K562 (cell line): ENCODE measurements around the gene TPCN1. TPM values are rescaled to one million over a fixed set of nuclear protein-coding genes. Genes with fewer than 3 reads are reported as not detected.

ENCODE experiments used
- E2F8 ChIP-seq: fragments of 450-650 bp; IDR thresholded peaks from 2 replicates; pipeline ENCODE4 v1.7.1; 2018; ENCODE audit warnings: mild to moderate bottlenecking, low read depth; ENCODE audit not compliant: partially characterized antibody
- MLLT1 ChIP-seq, 2 experiments: fragments of 450-650 bp; IDR thresholded peaks; 2 replicates each; pipeline ENCODE4 v1.6.1; 2016
- RAD21 ChIP-seq, 2 experiments: fragments of 250-450 bp in 1 of 2; fragments of 450-650 bp in 1 of 2; sonication (Bioruptor Pico) in 1 of 2; formaldehyde crosslinking in 1 of 2; IDR thresholded peaks in 1 of 2; conservative IDR thresholded peaks in 1 of 2; 2 replicates each; pipeline versions ENCODE4 v1.4.0 to v1.8.0; 2020 to 2022; ENCODE audit warnings: mild to moderate bottlenecking in 2 of 2, moderate library complexity in 1 of 2
- REST ChIP-seq, 2 experiments: fragments of 450-650 bp; formaldehyde crosslinking in 1 of 2; IDR thresholded peaks; 2 replicates each; pipeline versions ENCODE4 v1.4.0 to v1.6.1; 2014 to 2020; ENCODE audit warnings: mild to moderate bottlenecking in 2 of 2, borderline replicate concordance in 1 of 2, low read depth in 1 of 2
- polyA plus RNA-seq, 8 experiments: library from polyadenylated mRNA; depleted of rRNA in 4 of 8; stranded (reverse) in 5 of 8; unstranded in 3 of 8; fragments of >200 nt; fragmentation: Nextera tagmentation in 2 of 8; fragmentation: Illumina TruSeq in 1 of 8; extraction: Ambion mirVana in 2 of 8; extraction: Trizol in 1 of 8; gene quantifications; 2 replicates each; pipeline versions ENCODE4 v1.2.1 to v1.2.3, GENCODE V29; 2011 to 2014; ENCODE audit warnings: inconsistent platforms in 1 of 8, missing spikeins in 1 of 8
- total RNA-seq, 7 experiments: library from RNA; depleted of rRNA in 6 of 7; stranded (reverse); fragments of >200 nt in 6 of 7; fragmentation: Illumina TruSeq in 2 of 7; extraction: Trizol in 2 of 7; gene quantifications; 2 replicates each; pipeline versions ENCODE4 v1.2.1 to v1.2.3, GENCODE V29; 2011 to 2021; ENCODE audit warnings: low replicate concordance in 1 of 7

Gene TPCN1
- total and polyA plus RNA-seq, 9 of the 15 experiments (the other 6 are each of a cell fraction or from before 2014, with no cell fraction given): 0.80 to 23.8 (median 7.4) TPM

- TF ChIP-seq REST (IDR thresholded peaks at IDR 0.05; ENCODE audit: borderline replicate concordance): peak; percentile 64
- no peak for TF ChIP-seq REST (CRISPR knock-in tag; IDR thresholded peaks at IDR 0.05; ENCODE audit: low read depth)
- TF ChIP-seq RAD21 (CRISPR knock-in tag; conservative IDR thresholded peaks at IDR 0.05 in 1 of 2, IDR thresholded peaks at IDR 0.05 in 1 of 2): peak in 1 of 2 experiments; percentile 13; a peak in 1 of 4 replicates
- peak in 1 of 2 experiments; percentile 99; a peak in 2 of 4 replicates for TF ChIP-seq MLLT1 (IDR thresholded peaks at IDR 0.05)
- no peak for TF ChIP-seq E2F8
- TF ChIP-seq, all 486 proteins: peak for 6
These were observed 89.2 kb downstream of the TPCN1 start (continued) for GRCh38 chr12:113310489-113310888.
